HG03354 (cell line): ENCODE measurements around the gene VPS4B.
"Not testable (repeated sequence)": the region's sequence is repeated elsewhere in the genome, so short reads cannot be mapped to it uniquely, and the experiment has no call there.

ENCODE experiments used
- ATAC-seq: cut with Tn5 transposase; IDR thresholded peaks from one replicate; pipeline ENCODE4 v1.9.1; 2021; ENCODE audit warnings: mild to moderate bottlenecking; ENCODE audit not compliant: unreplicated experiment, poor library complexity, severe bottlenecking

VPS4B gene

DNA sequence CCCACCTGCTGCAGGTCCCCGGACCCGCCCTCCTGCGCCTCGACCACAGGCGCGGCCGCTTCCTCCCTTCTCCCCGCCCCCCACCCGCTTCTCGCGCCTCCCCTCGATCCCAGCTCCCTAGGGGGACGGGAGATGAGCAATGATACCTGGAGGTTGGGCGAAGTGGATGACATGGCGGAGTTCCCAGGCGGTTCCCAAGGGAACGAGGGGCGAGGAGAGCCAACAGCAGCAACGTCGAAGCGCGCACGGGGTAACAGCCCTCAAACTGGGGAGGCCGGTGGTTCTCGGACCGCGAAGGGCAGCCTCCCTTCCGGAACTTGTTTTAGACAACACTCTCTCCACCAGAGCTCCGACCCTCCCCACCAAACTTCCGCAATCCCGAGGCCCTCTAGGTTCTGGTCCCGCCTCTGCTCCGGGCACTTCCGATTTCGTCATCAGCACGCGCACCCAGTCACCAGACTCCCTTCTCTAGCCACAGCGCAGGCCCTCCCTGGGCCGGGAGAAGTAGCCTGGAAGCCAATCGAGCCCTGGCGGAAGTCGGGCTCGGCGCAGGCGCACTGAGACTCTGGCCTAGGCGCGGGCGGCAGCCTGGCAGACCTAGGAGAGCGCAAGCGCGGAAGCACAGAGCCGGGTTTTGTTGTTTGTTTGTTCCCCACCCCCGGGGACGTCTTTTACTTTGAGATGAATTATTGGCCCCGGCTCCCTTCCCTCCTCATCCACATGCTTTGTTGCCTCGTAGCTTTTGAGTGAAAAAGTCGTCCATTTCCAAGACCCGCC is at the start of gene VPS4B:
TSS of gene VPS4B (minus strand) at position 390 of the 777 bp plus-strand sequence. CDS start at position 173, 217 bp downstream.
- peak; percentile 97 for ATAC-seq

DNA sequence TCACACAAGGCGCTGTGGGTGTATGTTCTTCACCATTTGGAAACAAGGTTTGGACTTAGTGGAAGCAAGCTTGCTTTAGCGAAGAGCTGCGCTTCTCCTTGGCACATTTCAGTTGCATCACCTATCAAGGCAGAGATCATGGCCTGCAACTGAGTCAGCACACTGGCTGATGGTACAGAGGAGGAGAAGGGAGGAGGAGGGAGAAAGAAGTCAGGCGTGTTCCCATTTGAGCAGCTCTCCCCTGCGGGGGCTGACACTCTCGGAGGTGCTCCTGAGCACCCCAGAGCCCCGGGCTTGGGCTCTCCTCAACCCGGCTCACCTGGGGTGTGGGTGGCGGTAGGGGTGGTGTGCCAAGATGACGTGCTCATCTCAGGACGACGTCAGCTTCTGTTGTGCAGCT is 48.5 kb upstream of the VPS4B start:
- ATAC-seq: no peak

- no peak for ATAC-seq
Measured at GRCh38 chr18:63468575-63468974, 46.3 kb upstream of the VPS4B start.

DNA sequence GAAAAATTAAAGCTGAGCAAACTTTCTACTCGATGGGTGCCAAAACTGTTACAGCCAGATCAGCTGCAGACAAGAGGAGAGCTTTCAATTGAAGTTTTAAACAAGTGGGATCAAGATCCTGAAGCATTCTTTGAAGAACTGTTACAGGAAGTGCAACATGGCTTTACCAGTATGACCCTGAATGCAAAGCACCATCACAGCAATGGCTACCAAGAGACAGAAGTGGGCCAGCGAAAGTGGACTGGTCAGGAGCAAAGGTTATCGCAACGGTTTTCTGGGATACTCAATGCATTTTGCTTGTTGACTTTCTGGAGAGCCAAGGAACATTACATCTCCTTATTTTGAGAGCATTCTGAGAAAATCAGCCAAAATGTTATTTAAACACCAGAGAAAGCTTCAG is 45.4 kb upstream of the VPS4B start:
- no peak for ATAC-seq

DNA sequence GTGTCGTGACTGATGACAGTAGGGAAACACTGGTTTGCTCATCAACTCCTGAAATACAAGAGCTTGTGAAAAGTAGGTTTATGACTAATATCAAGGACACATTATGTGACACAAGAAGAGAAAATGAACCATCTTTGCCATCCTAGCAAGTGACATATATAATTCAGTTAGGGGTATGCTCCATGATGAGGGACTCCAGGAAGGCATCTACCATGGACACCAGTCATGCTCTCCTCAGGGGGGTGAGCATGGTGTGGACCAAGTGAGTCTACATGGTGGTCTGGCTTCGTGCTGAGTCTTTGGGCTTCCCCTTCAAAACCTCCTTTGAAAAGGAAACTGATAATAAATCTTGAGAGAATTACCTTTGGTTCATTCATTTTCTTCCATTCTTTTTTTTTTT is 42.8 kb upstream of the VPS4B start:
- no peak for ATAC-seq

DNA sequence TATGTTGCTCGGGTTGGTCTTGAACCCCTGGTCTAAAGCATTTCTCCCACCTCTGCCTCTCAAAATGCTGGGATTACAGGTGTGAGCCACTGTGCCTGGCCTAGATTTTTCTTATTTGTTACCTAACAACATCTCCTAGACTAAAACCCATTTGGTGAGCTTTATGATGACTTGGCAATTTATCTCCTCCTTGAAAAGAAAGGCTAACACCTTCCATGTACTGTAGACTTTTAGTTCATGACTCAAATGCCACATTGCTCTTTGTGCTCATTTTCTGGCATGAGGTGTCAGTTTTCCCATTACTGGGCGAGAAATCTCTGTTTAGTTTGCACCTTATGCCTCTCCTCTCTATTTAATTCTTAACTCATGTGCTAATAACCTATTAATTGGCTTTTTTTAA is 42.2 kb upstream of the VPS4B start:
- ATAC-seq: no peak

DNA sequence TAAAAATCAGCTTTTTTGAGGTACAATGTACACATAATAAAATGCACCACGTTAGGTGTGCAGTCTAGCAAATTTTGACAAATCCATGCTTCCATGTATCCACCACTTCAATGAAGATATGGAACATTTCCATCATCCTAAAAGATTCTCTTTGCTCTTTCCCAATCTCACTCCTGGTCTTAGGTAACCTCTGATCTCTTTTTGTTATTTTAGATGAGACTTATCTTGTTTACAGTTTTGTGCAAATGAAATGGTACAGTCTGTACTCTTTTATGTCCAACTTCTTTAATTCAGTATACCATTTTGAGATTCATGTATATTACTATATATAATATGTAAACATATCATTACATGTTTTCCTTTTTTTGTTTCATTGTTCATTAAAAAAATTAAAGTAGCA is 38.1 kb upstream of the VPS4B start:
- ATAC-seq: no peak

- ATAC-seq: no peak
Measured at GRCh38 chr18:63457977-63458376, 35.7 kb upstream of the VPS4B start.

DNA sequence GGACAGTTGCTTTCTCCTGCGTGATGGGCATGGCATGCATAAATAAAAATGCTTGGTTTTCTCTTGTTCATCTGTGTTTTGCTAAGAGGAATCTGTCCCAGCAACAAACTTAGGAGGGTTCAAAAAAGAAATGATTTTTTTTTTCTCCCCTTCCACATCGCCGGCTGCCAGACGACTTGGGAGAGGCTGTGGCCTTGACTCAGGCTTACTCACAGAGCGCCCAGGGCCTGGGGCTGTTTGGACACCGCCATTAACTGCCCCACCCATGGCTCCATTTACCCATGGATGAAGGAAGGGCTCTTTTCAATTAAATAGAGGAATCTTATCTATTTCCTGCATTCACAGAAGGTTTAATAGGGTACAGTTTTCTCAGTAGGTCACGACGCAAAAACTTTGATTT is 32.2 kb upstream of the VPS4B start:
- no peak for ATAC-seq

GRCh38 chr18:63452751-63453150 is 30.5 kb upstream of the VPS4B start:
- not testable (repeated sequence) for ATAC-seq

DNA sequence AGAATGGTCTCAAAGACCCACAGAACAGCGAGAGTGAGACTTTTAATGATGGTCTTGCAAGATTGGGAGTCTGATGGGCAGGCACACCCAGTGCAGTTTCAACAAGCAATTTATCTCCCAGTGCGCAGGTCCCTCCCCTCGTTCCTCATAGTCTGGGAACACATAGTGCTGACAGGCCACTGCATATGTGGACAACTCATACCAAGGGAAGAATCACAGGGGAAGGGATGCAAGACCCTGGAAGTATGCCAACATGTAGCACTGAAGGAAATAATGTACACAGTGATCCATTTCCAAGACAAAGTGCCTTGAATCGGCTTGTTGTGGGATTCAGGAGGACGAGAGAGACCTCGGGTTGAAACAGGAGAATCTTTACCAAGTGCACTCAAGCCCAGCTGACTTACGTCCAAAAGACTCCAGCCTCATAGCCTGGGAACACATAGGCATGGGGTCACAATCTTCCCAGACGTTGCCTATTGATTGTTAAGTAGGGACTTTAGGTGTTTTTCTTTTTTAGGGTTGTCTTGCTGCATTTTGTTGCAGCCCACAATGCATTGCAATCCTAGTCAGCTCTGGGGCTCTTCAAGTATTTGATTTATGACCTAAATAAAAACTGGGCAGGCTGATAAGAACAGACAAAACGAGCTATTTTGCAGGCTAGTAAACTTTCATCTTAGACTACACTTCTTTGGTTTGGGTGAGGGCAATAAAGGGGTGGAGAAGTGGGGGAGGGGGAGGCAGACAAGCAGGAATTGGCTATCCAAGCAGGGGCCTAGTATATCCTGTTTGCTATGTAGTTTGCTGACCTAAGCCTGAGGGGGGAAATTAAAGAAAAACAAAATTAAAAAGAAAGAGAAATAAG is 29.8 kb upstream of the VPS4B start:
- ATAC-seq: no peak

- ATAC-seq: no peak
Measured at GRCh38 chr18:63449426-63449825, 27.1 kb upstream of the VPS4B start.

GRCh38 chr18:63447066-63447465 is 24.8 kb upstream of the VPS4B start:
- ATAC-seq: no peak

DNA sequence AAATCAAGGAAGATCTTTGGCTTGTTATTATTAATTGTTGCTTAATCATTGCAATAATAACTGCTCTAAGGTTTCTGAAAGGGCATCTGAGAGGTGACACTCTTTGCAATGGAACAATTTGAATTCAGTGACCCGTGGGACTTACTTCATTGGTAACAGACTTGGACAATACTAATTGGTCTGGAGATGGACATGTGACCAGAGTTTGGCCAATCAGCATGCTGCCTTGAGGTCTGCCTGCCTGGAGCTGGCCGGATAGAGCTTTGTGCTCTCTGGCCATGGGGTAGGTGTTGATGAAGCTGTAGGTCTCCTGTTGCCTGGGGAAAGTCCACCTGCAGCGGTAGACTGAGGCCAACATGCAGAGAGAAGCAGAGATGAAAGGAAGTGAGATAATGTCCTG is 24.0 kb upstream of the VPS4B start:
- no peak for ATAC-seq

GRCh38 chr18:63445037-63445436 is 22.8 kb upstream of the VPS4B start:
- ATAC-seq: no peak

GRCh38 chr18:63444580-63444979 is 22.3 kb upstream of the VPS4B start:
- no peak for ATAC-seq

DNA sequence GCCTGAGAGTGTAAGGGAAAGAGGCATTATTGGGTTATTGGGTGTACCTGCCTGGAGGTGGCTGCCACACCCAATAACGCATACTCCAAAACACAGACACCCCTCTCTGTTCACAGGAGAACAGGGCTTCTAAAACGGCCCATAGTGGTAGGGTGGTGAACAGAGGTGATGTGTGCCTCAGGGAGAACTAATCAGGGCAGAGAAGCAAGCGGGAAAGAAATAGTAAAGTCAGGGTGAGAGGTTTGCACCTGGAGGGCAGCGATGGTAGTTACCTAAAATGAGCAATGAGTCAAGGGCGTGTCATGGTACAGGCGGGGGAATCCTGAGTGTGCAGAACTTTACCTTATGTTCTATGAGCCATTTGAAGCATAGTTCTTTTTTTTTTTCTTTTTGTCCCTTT is 21.6 kb upstream of the VPS4B start:
- no peak for ATAC-seq

DNA sequence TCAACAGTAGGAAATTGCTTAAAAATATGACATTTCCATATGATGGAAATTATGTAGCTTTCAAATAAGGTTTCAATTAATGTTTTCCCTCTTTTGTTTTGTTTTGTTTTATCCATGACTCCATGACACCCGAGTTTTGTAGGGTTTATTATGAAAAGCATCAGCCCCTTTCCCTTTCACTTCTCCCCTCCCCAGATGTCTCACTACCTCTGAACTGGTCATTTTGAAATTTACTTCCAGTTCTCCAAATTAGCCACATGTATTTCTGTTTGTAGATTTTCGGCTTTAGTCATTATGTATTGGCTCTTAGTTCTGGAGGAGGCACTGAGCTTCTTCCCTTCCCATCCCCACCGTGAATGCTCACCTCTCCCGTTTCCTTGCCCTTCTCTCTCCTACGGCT is 18.6 kb upstream of the VPS4B start:
- ATAC-seq: peak; percentile 55

GRCh38 chr18:63440219-63440618 is 17.9 kb upstream of the VPS4B start:
- ATAC-seq: no peak

GRCh38 chr18:63439334-63439733 is 17.1 kb upstream of the VPS4B start:
- ATAC-seq: peak; percentile 60

DNA sequence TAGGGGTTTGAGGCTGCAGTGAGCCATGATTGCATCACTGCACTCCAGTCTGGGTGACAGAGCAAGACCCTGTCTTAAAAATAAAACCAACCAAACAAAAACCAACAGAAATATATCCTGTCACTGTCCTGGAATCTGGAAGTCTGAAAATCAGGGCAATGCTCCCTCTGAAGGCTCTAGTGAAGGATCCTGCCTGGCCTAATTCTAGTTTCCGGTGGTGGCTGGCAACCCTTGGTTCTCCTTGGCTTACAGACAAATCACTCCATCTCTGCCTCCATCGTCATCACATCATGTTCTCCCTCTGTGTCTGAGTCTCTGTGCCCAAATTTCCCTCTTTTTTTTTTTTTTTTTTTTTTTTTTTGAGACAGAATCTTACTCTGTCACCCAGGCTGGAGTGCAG is 15.9 kb upstream of the VPS4B start:
- no peak for ATAC-seq
